ENCODE results near the gene ABCA13.
"Not testable (repeated sequence)": the region's sequence is repeated elsewhere in the genome, so short reads cannot be mapped to it uniquely, and the experiment has no call there.

ABCA13 gene

GRCh38 chr7:48183370-48183743 is 12.1 kb downstream of the ABCA13 start:
- Mint-ChIP-seq H3K36me3 (ENCODE audit: low read depth) (no peaks in the 10 kb centered on the region), H3K9me3 (peaks cover 11% of the 10 kb centered on the region), H3K4me3 (no peak overlapping the region), H3K27me3 (no peaks in the 10 kb centered on the region), H3K27ac (no peak overlapping the region), H3K4me1 (ENCODE audit: low read depth) (no peaks in the 10 kb centered on the region)
- intact Hi-C loops (cut with micrococcal nuclease) = no loop called here

DNA sequence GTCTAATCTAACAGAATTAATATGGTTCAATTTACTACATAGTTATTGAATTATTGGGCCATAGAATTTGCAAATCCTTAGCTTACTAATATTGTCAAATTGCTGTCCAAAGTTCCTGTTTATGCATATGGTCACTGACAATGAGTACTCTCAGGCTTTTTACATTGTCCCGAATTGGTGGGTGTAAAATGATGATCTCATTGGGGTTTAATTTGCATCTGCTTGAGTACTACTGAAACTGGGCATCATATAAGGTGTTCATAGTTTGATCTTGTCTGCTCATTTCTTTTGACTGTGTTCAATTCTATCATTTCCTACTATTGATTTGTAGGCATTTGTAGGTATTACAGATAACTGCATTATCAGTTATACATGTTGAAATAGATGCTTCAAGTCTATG is 12.7 kb downstream of the ABCA13 start:
- intact Hi-C loops (cut with micrococcal nuclease) = no loop called here

DNA sequence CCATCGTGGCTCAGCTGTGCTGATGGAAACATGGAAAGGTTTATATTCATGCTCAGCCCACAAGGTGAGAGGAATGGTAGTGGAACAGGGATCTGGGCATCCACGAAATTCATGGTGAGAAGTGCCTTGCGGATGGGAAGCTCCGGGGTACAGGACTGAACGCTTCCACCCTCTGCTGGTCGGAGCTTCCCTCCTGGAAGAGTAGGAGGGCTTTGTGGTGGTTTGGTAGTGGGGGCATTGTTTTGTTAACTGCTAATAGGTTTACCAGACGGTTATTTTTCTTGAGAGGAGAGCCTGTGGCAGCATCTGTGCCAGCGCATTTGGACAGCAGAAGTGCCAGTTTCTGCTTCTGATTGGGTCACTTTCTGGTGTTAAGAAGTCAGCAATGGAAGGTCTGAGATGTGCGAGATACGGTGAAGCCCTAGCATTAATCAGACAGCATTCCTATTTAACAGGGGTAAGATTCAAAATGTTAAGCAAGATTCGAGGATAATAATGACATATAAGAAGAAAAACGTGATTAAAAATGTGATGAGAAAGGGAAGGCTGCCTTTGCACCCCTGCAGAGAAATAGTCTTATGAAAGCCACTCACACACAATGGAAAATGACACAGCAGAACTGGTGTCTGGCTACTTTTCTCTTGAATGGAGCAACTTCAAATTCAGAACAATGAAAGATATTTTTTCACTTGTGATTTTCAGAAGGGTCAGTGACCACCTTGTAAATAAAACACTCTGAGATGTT is 17.7 kb downstream of the ABCA13 start:
- Mint-ChIP-seq H3K9me3 (peaks cover 14% of the 10 kb centered on the region), H3K4me3 (no peak overlapping the region), H3K4me1 (ENCODE audit: low read depth) (no peaks in the 10 kb centered on the region), H3K36me3 (ENCODE audit: low read depth) (no peaks in the 10 kb centered on the region), H3K27ac (no peak overlapping the region), H3K27me3 (no peaks in the 10 kb centered on the region)
- intact Hi-C loops (cut with micrococcal nuclease) = no loop called here

More for the DNA sequence above, 12.7 kb downstream of the ABCA13 start:
- Mint-ChIP-seq H3K4me1 (ENCODE audit: low read depth) (no peaks in the 10 kb centered on the region), H3K36me3 (ENCODE audit: low read depth) (no peaks in the 10 kb centered on the region), H3K27ac (no peak overlapping the region), H3K4me3 (no peak overlapping the region), H3K9me3 (peaks cover 14% of the 10 kb centered on the region), H3K27me3 (no peaks in the 10 kb centered on the region)

- intact Hi-C loops (cut with micrococcal nuclease) = no loop called here
- Mint-ChIP-seq H3K36me3 (ENCODE audit: low read depth) (no peaks in the 10 kb centered on the region), H3K9me3 (peaks cover 7% of the 10 kb centered on the region), H3K4me3 (no peak overlapping the region), H3K27ac (no peak overlapping the region), H3K4me1 (ENCODE audit: low read depth) (no peaks in the 10 kb centered on the region), H3K27me3 (no peaks in the 10 kb centered on the region)
Measured at GRCh38 chr7:48192996-48193395, 21.7 kb downstream of the ABCA13 start.

DNA sequence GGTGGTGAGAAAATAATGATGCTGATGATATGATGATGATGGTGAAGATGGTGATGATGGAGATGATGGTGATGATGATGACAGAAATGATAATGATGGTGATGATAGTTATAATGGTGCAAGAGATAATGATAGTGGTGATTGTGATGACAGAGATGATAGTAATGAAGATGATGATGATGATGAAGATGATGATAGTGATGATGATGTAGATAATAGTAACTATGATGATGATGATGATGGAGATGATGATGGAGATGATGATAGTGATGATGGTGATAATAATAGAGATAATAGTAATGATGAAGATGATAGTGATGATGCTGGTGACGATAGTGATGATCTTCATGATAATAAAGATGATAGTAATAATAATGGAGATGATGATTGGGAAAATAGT is 22.2 kb downstream of the ABCA13 start:
- Mint-ChIP-seq H3K27me3 (no peaks in the 10 kb centered on the region), H3K4me1 (ENCODE audit: low read depth) (no peaks in the 10 kb centered on the region), H3K36me3 (ENCODE audit: low read depth) (no peaks in the 10 kb centered on the region), H3K4me3 (no peak overlapping the region), H3K9me3 (peaks cover 3% of the 10 kb centered on the region), H3K27ac (no peak overlapping the region)
- intact Hi-C loops (cut with micrococcal nuclease) = no loop called here

- H3K36me3 Mint-ChIP-seq (ENCODE audit: low read depth); intact Hi-C loops (cut with micrococcal nuclease); H3K9me3 Mint-ChIP-seq; H3K27ac Mint-ChIP-seq; H3K4me3 Mint-ChIP-seq; H3K4me1 Mint-ChIP-seq (ENCODE audit: low read depth); H3K27me3 Mint-ChIP-seq: not testable (repeated sequence)
Measured at GRCh38 chr7:48200946-48201589, 29.8 kb downstream of the ABCA13 start.

DNA sequence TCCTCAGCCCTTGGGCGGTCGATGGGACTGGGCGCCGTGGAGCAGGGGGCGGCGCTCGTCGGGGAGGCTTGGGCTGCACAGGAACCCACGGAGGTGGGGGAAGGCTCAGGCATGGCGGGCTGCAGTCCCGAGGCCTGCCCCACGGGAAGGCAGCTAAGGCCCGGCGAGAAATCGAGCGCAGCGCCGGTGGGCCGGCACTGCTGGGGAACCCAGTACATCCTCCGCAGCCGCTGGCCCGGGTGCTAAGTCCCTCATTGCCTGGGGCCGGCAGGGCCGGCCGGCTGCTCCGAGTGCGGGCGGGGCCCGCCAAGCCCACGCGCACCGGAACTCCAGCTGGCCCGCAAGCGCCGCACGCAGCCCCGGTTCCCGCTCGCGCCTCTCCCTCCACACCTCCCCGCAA is 31.7 kb downstream of the ABCA13 start:
- H3K27me3 Mint-ChIP-seq; H3K36me3 Mint-ChIP-seq (ENCODE audit: low read depth); H3K4me1 Mint-ChIP-seq (ENCODE audit: low read depth); H3K27ac Mint-ChIP-seq; intact Hi-C loops (cut with micrococcal nuclease); H3K4me3 Mint-ChIP-seq; H3K9me3 Mint-ChIP-seq: not testable (repeated sequence)

GRCh38 chr7:48207155-48207675 is 36.0 kb downstream of the ABCA13 start:
- Mint-ChIP-seq H3K9me3 (peaks cover 9% of the 10 kb centered on the region), H3K27ac (no peak overlapping the region), H3K36me3 (ENCODE audit: low read depth) (no peaks in the 10 kb centered on the region), H3K4me3 (no peak overlapping the region), H3K4me1 (ENCODE audit: low read depth) (peaks cover 7% of the 10 kb centered on the region), H3K27me3 (no peaks in the 10 kb centered on the region)
- intact Hi-C loops (cut with micrococcal nuclease) = no loop called here

- no peaks in the 10 kb centered on the region for H3K27me3 Mint-ChIP-seq
- intact Hi-C loops (cut with micrococcal nuclease) = no loop called here
- H3K4me3 Mint-ChIP-seq = no peak overlapping the region
- no peak overlapping the region for H3K27ac Mint-ChIP-seq
- H3K36me3 Mint-ChIP-seq (ENCODE audit: low read depth) = no peaks in the 10 kb centered on the region
- H3K9me3 Mint-ChIP-seq = peaks cover 3% of the 10 kb centered on the region
- peaks cover 7% of the 10 kb centered on the region for H3K4me1 Mint-ChIP-seq (ENCODE audit: low read depth)
Measured at GRCh38 chr7:48209004-48209600, 37.8 kb downstream of the ABCA13 start.

GRCh38 chr7:48213226-48213625 is 42.0 kb downstream of the ABCA13 start:
- intact Hi-C loops (cut with micrococcal nuclease) = no loop called here
- Mint-ChIP-seq H3K36me3 (ENCODE audit: low read depth) (no peaks in the 10 kb centered on the region), H3K27me3 (no peaks in the 10 kb centered on the region), H3K4me1 (ENCODE audit: low read depth) (no peaks in the 10 kb centered on the region), H3K27ac (no peak overlapping the region), H3K4me3 (no peak overlapping the region), H3K9me3 (peaks cover 8% of the 10 kb centered on the region)

- no peak overlapping the region for H3K27ac Mint-ChIP-seq
- H3K36me3 Mint-ChIP-seq (ENCODE audit: low read depth) = no peaks in the 10 kb centered on the region
- no peaks in the 10 kb centered on the region for H3K27me3 Mint-ChIP-seq
- H3K9me3 Mint-ChIP-seq = peaks cover 8% of the 10 kb centered on the region
- no peak overlapping the region for H3K4me3 Mint-ChIP-seq
- no peaks in the 10 kb centered on the region for H3K4me1 Mint-ChIP-seq (ENCODE audit: low read depth)
- intact Hi-C loops (cut with micrococcal nuclease) = no loop called here
Measured at GRCh38 chr7:48217266-48217665, 46.0 kb downstream of the ABCA13 start.

- Mint-ChIP-seq H3K9me3 (peaks cover 8% of the 10 kb centered on the region), H3K36me3 (ENCODE audit: low read depth) (no peaks in the 10 kb centered on the region), H3K4me1 (ENCODE audit: low read depth) (no peaks in the 10 kb centered on the region), H3K27me3 (no peaks in the 10 kb centered on the region), H3K4me3 (no peak overlapping the region), H3K27ac (no peak overlapping the region)
- intact Hi-C loops (cut with micrococcal nuclease) = no loop called here
Measured at GRCh38 chr7:48217753-48218152, 46.5 kb downstream of the ABCA13 start.

- Mint-ChIP-seq H3K4me3 (no peak overlapping the region), H3K4me1 (ENCODE audit: low read depth) (no peaks in the 10 kb centered on the region), H3K36me3 (ENCODE audit: low read depth) (no peaks in the 10 kb centered on the region), H3K9me3 (no peaks in the 10 kb centered on the region), H3K27ac (no peak overlapping the region), H3K27me3 (no peaks in the 10 kb centered on the region)
- intact Hi-C loops (cut with micrococcal nuclease) = no loop called here
Measured at GRCh38 chr7:48224042-48224441, 52.8 kb downstream of the ABCA13 start.

GRCh38 chr7:48225101-48225500 is 53.8 kb downstream of the ABCA13 start:
- H3K27ac Mint-ChIP-seq = no peak overlapping the region
- H3K36me3 Mint-ChIP-seq (ENCODE audit: low read depth) = no peaks in the 10 kb centered on the region
- H3K4me3 Mint-ChIP-seq = no peak overlapping the region
- H3K27me3 Mint-ChIP-seq = no peaks in the 10 kb centered on the region
- no peaks in the 10 kb centered on the region for H3K4me1 Mint-ChIP-seq (ENCODE audit: low read depth)
- peaks cover under 1% of the 10 kb centered on the region for H3K9me3 Mint-ChIP-seq
- intact Hi-C loops (cut with micrococcal nuclease) = no loop called here

All from dendritic cell treated with granulocyte-macrophage colony-stimulating factor and Interleukin-4, amounts not matched to agents 40 ng/mL and 50 ng/mL, for 4 days (primary cell).